H1 (cell line): ENCODE data around the gene CFD. TPM values are rescaled to one million over a fixed set of nuclear protein-coding genes. Genes with fewer than 3 reads are reported as not detected.

Source experiments
- RNF2 ChIP-seq: fragments of 200-900, 300-1000 bp; sonication (generic); IDR thresholded peaks from 2 replicates; pipeline ENCODE4 v1.7.1; 2016; ENCODE audit warnings: borderline replicate concordance, low read depth, mild to moderate bottlenecking, antibody characterized with exemption, low read length; ENCODE audit not compliant: poor library complexity, severe bottlenecking; ENCODE audit errors: missing control alignments
- polyA plus RNA-seq, 7 experiments: library from polyadenylated mRNA; depleted of rRNA in 3 of 7; stranded (reverse) in 5 of 7; unstranded in 2 of 7; fragments of >200 nt in 5 of 7; fragments of 200-250 nt in 2 of 7; gene quantifications; 1 replicate in 5 of 7; 2 replicates in 1 of 7; 4 replicates in 1 of 7; pipeline versions ENCODE4 v1.2.1 to v1.2.3, GENCODE V29; 2011 to 2013; ENCODE audit warnings: missing spikeins in 2 of 7, mixed read lengths in 2 of 7
- total RNA-seq: library from RNA; stranded (reverse); fragmentation: NEBNext Ultra II Directional; extraction: Animal tissue kit (Norgen Biotek cat#: 25700); gene quantifications from 2 replicates; pipeline ENCODE4 v1.2.1, GENCODE V29; 2021

Gene CFD
- total and polyA plus RNA-seq, 2 of the 8 experiments (the other 6 are each of a cell fraction or from before 2014, with no cell fraction given), result 1.7 to 2.8 TPM

- TF ChIP-seq RNF2, result no peak
These were observed 30.2 kb upstream of the CFD start (continued) for GRCh38 chr19:829129-829758.
